ENCODE results near the gene ADRA1B. TPM values are rescaled to one million over a fixed set of nuclear protein-coding genes. Genes with fewer than 3 reads are reported as not detected.

ADRA1B gene
- total RNA-seq (0.13 TPM), polyA plus RNA-seq (ENCODE audit: insufficient read depth in 1 of 8, insufficient read length in 8 of 8, low replicate concordance in 1 of 8) (under 1 TPM; 0.11 to 0.34 (median 0.26) TPM)
- long read RNA-seq, donor 1 = 0 reads
- long read RNA-seq, donor 2 = 0 reads
- long read RNA-seq, donor 3 = 0 reads
- long read RNA-seq, donor 4 = 0 reads
- long read RNA-seq, donor 5 = 0 reads
- long read RNA-seq, donor 6 = 0 reads
- long read RNA-seq, donor 7 = 0 reads
- long read RNA-seq, donor 8 = 0 reads
- long read RNA-seq, donor 9 = 0 reads
- long read RNA-seq, donor 10 = 0 reads
- long read RNA-seq, donor 11 = 0 reads

DNA sequence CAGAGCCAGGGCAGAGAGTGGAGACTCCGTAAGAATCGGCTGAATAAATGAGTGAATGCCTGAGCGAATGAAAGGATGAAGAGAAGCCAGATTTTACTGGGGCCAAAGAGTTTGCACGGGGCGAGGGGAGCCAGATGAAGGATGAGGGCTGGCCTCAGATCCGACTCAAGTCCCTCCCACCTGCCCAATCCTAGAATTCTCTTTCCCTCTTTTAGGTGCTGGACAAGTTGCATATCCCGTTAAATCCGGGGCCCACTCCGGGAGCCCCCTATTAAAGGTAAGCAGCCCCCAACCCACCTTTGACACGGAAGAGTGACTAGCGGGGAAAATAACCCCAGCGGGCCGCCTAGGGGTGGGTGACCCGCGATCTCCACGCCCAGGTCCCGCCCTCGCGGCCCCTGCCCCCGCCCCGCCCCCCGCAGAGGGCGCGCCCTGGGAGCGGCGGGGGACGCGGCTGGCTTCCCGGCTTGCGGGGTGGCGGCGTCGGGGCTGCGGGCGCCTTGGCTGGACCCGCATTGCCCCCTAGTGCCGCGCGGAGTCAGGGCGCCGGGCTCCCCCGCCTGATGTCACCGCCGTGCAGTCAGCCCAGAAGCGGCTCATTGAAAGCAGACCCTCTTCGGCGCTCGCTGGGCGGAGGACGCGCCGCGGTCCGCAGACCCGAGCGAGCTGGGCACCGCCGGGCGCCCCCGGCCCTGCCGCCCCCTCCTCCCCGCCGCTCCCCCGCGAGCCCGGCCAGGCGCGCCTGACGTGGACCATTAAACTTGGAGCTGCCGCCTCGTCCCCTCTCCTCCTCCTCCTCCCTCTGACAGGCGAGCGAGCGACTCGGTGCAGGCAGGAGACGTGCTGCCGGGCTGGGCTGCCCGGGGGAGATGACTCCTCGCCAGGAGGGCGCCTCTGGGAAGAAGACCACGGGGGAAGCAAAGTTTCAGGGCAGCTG, at the start of gene ADRA1B:
Gene ADRA1B, plus strand, starts transcription at position 579 of the 937 bp plus-strand sequence. CDS start 424 bp downstream, outside the sequence.
- DNase-seq = peak; percentile 66
- no peak within 1 kb of the TSS for H3K27ac ChIP-seq (ENCODE audit: low read length)
- 0% methylated on average over 56 of the region's 81 CpGs for WGBS (ENCODE audit: insufficient coverage)
- no peaks in the 10 kb centered on the region for H3K9me3 ChIP-seq (replicated peaks; ENCODE audit: control insufficient read depth, low read depth, low read length)
- peaks cover 56% of the 10 kb centered on the region for H3K27me3 ChIP-seq (ENCODE audit: control insufficient read depth, insufficient read depth, low read length)
- H3K4me3 ChIP-seq (ENCODE audit: low read length) = peak within 1 kb of the TSS; percentile 31
- peaks cover 9% of the 10 kb centered on the region for H3K4me1 ChIP-seq (ENCODE audit: control insufficient read depth, insufficient read depth, low read length)
- no peaks in the 10 kb centered on the region for H3K36me3 ChIP-seq (ENCODE audit: control insufficient read depth, insufficient read depth, low read length)

DNA sequence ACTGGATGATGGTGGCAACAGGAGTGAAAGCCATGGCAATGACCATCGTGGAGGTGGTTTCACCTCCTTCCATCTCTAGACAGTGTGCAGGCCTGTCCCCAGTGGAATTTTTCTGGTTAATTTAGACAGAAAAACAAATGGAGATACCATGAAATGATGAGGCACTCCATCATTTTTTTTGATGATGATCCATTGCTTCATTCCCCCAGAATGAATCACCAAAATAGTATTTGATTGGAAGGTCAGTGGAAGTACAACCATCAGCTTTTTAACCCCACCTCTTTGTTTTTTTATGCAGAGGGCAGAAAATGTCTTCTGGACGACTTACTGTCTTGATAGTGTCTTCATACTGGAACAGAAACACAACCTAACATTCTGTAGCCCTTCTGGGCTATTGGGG, 42.6 kb upstream of the ADRA1B start:
- no CpG with 5 or more reads among the region's 2 CpGs for WGBS (ENCODE audit: insufficient coverage)
- no peak overlapping the region for H3K27ac ChIP-seq (ENCODE audit: low read length)

DNA sequence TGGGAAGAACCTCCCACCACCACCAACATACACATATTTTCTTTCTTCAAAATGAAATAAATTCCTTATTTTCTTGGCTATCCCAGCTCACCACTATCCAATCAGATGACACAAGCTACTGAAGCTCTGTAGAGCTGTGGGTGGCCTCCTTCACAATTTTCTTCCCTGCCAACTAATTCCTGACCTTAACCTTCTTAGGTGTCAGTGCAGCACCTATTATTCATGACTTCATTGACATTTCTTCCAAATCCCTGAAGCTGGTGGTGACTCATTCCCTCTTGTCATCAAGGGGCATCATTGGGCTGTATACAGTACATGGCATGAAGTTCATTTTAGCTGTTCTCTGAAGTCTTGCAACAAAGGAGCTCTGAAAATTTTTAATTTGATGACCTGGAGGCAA, 42.0 kb upstream of the ADRA1B start:
- Histone ChIP-seq H3K36me3 (ENCODE audit: control insufficient read depth, insufficient read depth, low read length) (no peaks in the 10 kb centered on the region), H3K4me3 (ENCODE audit: low read length) (no peak overlapping the region), H3K27ac (ENCODE audit: low read length) (no peak overlapping the region), H3K27me3 (ENCODE audit: control insufficient read depth, insufficient read depth, low read length) (no peaks in the 10 kb centered on the region), H3K4me1 (ENCODE audit: control insufficient read depth, insufficient read depth, low read length) (peaks cover 21% of the 10 kb centered on the region), H3K9me3 (replicated peaks; ENCODE audit: control insufficient read depth, low read depth, low read length) (no peaks in the 10 kb centered on the region)
- DNase-seq = no peak

More for the DNA sequence above, 42.6 kb upstream of the ADRA1B start:
- Histone ChIP-seq H3K36me3 (ENCODE audit: control insufficient read depth, insufficient read depth, low read length) (no peaks in the 10 kb centered on the region), H3K4me1 (ENCODE audit: control insufficient read depth, insufficient read depth, low read length) (peaks cover 15% of the 10 kb centered on the region), H3K9me3 (replicated peaks; ENCODE audit: control insufficient read depth, low read depth, low read length) (no peaks in the 10 kb centered on the region), H3K27me3 (ENCODE audit: control insufficient read depth, insufficient read depth, low read length) (no peaks in the 10 kb centered on the region), H3K4me3 (ENCODE audit: low read length) (no peak overlapping the region)
- no peak for DNase-seq

DNA sequence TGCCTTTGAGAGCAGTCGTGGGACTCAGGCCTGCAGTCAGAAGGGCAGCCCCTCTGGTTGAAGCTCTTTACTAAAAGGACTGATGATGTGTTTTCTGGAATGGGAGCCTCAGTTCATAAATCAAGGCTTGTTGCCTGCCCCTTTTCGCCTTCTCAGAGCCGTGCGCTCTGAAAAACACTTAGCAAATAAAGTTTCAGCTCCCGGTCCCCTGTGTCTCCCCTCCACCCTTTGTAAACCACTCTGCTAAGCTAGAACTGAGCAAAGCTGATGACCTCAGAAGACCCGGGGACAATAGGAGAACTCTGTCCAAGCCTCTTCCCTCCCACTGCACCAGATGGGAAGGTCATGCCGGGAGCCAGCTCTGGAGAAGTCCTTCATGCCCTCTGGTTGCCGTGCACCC, 39.3 kb upstream of the ADRA1B start:
- no peak overlapping the region for H3K27ac ChIP-seq (ENCODE audit: low read length)
- H3K4me3 ChIP-seq (ENCODE audit: low read length) = no peak overlapping the region
- H3K27me3 ChIP-seq (ENCODE audit: control insufficient read depth, insufficient read depth, low read length) = no peaks in the 10 kb centered on the region
- no peaks in the 10 kb centered on the region for H3K9me3 ChIP-seq (replicated peaks; ENCODE audit: control insufficient read depth, low read depth, low read length)
- H3K4me1 ChIP-seq (ENCODE audit: control insufficient read depth, insufficient read depth, low read length) = peaks cover 23% of the 10 kb centered on the region
- H3K36me3 ChIP-seq (ENCODE audit: control insufficient read depth, insufficient read depth, low read length) = no peaks in the 10 kb centered on the region
- 38% methylated on average over 7 of the region's 8 CpGs for WGBS (ENCODE audit: insufficient coverage)
- DNase-seq = peak; percentile 58

DNA sequence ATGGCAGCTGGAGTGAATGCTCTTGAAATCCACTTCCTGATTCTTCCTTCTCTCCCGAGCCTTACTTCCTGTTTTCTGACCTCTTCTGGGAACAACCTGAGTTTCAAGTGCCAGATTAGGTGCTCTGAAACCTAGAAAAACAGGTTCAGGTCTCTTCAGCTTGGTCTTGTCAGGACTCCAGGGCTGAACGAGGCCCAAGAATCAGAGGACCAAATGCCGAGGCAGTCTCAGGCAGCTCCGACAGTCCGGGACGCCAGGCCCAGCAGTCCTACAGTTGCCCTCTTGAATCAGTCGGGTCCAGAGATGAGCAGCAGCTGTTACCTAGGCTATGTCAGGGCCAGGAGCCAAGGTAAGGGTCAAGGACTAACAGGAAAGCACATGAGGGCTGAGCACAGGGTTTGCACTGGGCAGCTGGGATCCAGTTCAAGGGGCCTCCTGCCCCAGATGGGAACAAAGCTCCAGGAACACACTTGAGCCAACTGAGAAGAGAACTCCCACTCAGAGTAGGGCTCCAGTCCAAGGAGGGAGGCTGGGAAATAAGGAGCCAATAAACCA, 38.3 kb upstream of the ADRA1B start:
- Histone ChIP-seq H3K36me3 (ENCODE audit: control insufficient read depth, insufficient read depth, low read length) (no peaks in the 10 kb centered on the region), H3K27ac (ENCODE audit: low read length) (no peak overlapping the region), H3K9me3 (replicated peaks; ENCODE audit: control insufficient read depth, low read depth, low read length) (no peaks in the 10 kb centered on the region), H3K4me3 (ENCODE audit: low read length) (no peak overlapping the region), H3K27me3 (ENCODE audit: control insufficient read depth, insufficient read depth, low read length) (no peaks in the 10 kb centered on the region), H3K4me1 (ENCODE audit: control insufficient read depth, insufficient read depth, low read length) (peaks cover 23% of the 10 kb centered on the region)
- DNase-seq = peak; percentile 66
- WGBS (ENCODE audit: insufficient coverage) = 31% methylated on average over 7 of the region's 7 CpGs

DNA sequence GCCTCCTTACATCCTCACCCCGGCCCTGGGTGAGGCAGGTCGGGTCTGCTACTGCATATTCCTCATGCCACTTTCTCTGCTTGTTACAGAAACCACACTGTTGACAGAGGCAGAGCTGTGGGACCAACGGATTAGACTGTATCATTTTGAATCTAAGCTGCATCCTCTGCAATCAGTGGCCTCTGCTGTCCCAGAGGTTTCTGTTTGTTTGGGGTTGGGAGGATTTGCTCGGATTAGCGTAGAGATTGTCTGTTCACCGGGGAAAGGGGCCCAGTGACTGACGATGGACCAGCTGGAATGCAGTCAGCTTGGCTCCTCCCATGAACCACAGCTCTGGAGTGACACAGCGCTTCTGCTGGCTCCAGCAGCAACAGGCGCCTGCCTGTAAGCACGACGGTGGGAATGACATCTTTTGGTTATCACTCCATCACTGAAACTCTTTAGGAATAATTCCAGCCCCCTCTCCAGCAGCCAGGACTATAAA, 37.3 kb upstream of the ADRA1B start:
- Histone ChIP-seq H3K27ac (ENCODE audit: low read length) (no peak overlapping the region), H3K27me3 (ENCODE audit: control insufficient read depth, insufficient read depth, low read length) (no peaks in the 10 kb centered on the region), H3K36me3 (ENCODE audit: control insufficient read depth, insufficient read depth, low read length) (no peaks in the 10 kb centered on the region), H3K4me1 (ENCODE audit: control insufficient read depth, insufficient read depth, low read length) (peaks cover 23% of the 10 kb centered on the region), H3K9me3 (replicated peaks; ENCODE audit: control insufficient read depth, low read depth, low read length) (no peaks in the 10 kb centered on the region), H3K4me3 (ENCODE audit: low read length) (no peak overlapping the region)
- WGBS (ENCODE audit: insufficient coverage) = 6% methylated on average over 8 of the region's 11 CpGs
- peak; percentile 87 for DNase-seq

DNA sequence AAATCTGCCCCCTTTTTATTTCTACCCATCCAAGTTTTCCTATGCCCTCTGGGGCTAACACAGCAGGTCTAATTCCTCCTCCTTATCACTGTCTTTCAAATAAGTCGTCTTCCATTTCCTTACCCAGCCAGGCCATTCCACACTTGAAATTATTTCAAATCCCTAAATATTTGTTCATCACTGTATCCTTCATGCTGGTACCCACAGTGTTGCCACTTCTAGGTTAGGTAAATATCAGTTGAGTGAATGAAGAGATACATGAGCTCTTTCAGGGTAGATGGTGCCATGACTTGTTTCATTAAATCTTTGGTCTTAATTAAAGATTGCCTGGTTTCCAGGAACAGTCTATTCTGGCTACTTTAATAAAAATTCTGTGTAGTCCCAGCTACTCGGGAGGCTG, 35.6 kb upstream of the ADRA1B start:
- no peak for DNase-seq
- H3K27me3 ChIP-seq (ENCODE audit: control insufficient read depth, insufficient read depth, low read length) = no peaks in the 10 kb centered on the region
- H3K4me3 ChIP-seq (ENCODE audit: low read length) = no peak overlapping the region
- H3K27ac ChIP-seq (ENCODE audit: low read length) = no peak overlapping the region
- 80% methylated on average over 1 of the region's 2 CpGs for WGBS (ENCODE audit: insufficient coverage)
- H3K4me1 ChIP-seq (ENCODE audit: control insufficient read depth, insufficient read depth, low read length) = peaks cover 23% of the 10 kb centered on the region
- H3K36me3 ChIP-seq (ENCODE audit: control insufficient read depth, insufficient read depth, low read length) = no peaks in the 10 kb centered on the region
- no peaks in the 10 kb centered on the region for H3K9me3 ChIP-seq (replicated peaks; ENCODE audit: control insufficient read depth, low read depth, low read length)

DNA sequence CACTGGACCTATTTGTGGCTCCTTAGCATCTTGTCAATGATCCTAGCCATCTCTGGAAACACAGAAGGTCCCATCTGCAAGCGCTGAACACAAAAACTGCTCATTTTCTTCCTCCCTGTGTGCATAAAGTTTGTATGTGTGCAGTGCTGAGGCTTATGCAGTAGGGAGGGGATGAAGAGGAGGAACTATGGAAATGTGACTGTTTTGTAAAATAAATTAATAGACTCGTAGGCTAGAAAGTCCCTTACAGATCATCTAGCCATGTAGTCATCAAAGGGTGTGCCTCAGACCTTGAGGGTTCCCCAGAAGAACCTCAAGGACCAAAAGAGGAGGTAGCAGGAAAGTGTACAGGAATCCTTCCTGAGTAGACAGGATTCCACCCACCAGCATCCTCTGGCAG, 34.3 kb upstream of the ADRA1B start:
- Histone ChIP-seq H3K27ac (ENCODE audit: low read length) (no peak overlapping the region), H3K9me3 (replicated peaks; ENCODE audit: control insufficient read depth, low read depth, low read length) (no peaks in the 10 kb centered on the region)
- WGBS (ENCODE audit: insufficient coverage) = no CpG with 5 or more reads among the region's 2 CpGs

DNA sequence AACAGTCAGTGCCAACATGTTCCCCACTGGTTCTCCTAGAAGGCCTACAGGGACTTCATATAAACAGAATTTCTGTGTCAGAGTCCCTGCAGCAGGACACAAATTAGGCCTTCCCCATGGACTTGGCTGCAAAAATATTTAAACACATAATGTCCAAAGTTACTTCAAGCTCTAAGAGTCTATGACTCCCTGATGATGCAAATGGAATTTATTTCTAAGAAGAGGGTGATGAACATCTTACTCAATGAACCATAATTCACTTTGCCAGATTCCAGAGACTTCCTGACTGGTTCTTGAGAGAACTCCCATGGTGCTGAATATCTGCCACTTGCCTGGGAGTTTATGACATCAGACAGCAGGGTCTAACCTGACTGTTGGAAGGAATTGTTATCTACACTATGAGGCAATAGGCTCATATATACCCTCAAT, 32.7 kb upstream of the ADRA1B start:
- H3K27me3 ChIP-seq (ENCODE audit: control insufficient read depth, insufficient read depth, low read length) = no peaks in the 10 kb centered on the region
- peaks cover 9% of the 10 kb centered on the region for H3K4me1 ChIP-seq (ENCODE audit: control insufficient read depth, insufficient read depth, low read length)
- no peak overlapping the region for H3K27ac ChIP-seq (ENCODE audit: low read length)
- H3K36me3 ChIP-seq (ENCODE audit: control insufficient read depth, insufficient read depth, low read length) = no peaks in the 10 kb centered on the region
- no peak overlapping the region for H3K4me3 ChIP-seq (ENCODE audit: low read length)
- no peaks in the 10 kb centered on the region for H3K9me3 ChIP-seq (replicated peaks; ENCODE audit: control insufficient read depth, low read depth, low read length)
- no peak for DNase-seq

More for the DNA sequence above, 34.3 kb upstream of the ADRA1B start:
- H3K4me3 ChIP-seq (ENCODE audit: low read length) = no peak overlapping the region
- peaks cover 23% of the 10 kb centered on the region for H3K4me1 ChIP-seq (ENCODE audit: control insufficient read depth, insufficient read depth, low read length)
- no peak for DNase-seq
- no peaks in the 10 kb centered on the region for H3K27me3 ChIP-seq (ENCODE audit: control insufficient read depth, insufficient read depth, low read length)
- no peaks in the 10 kb centered on the region for H3K36me3 ChIP-seq (ENCODE audit: control insufficient read depth, insufficient read depth, low read length)
